Kidney (tissue), 14 donors: ENCODE measurements around the gene NFATC2. TPM values are rescaled to one million over a fixed set of nuclear protein-coding genes. Genes with fewer than 3 reads are reported as not detected.
A peak's percentile ranks its signal among the peaks of the same experiment; 100 is the strongest.

Experiments
- DNase-seq, 5 donors: peaks; one replicate each; pipeline ENCODE4 v3.0.0-alpha.2; 2013 to 2020
- FAIRE-seq: peaks from 2 replicates; lab custom pipeline; 2012; peaks lifted over from hg19 to GRCh38; lab: Jason Lieb, UNC
- H3K27ac ChIP-seq, 2 donors: one replicate each; pipeline ENCODE4 v1.7.0; 2013; ENCODE audit warnings: low read depth in 2 of 2, low read length in 2 of 2, inconsistent platforms in 1 of 2
- H3K27me3 ChIP-seq: one replicate; pipeline ENCODE4 v1.7.1; 2013; ENCODE audit warnings: low read length, inconsistent platforms; ENCODE audit not compliant: control insufficient read depth, insufficient read depth
- H3K36me3 ChIP-seq, 3 donors: one replicate each; pipeline versions ENCODE4 v1.7.0 to v1.7.1; 2013; ENCODE audit warnings: low read length in 3 of 3, control low read depth in 1 of 3, inconsistent platforms in 1 of 3; ENCODE audit not compliant: insufficient read depth in 3 of 3, control insufficient read depth in 2 of 3
- H3K4me1 ChIP-seq, 3 donors: one replicate each; pipeline versions ENCODE4 v1.7.0 to v1.7.1; 2013; ENCODE audit warnings: low read length in 3 of 3, inconsistent platforms in 1 of 3, low read depth in 1 of 3; ENCODE audit not compliant: control insufficient read depth in 2 of 3, insufficient read depth in 2 of 3
- H3K4me3 ChIP-seq, 3 donors: one replicate each; pipeline versions ENCODE4 v1.7.0 to v1.8.1; 2013; ENCODE audit warnings: low read length in 3 of 3, control low read depth in 1 of 3, inconsistent platforms in 1 of 3
- H3K9ac ChIP-seq, 3 donors: one replicate each; pipeline versions ENCODE4 v1.7.0 to v1.7.1; 2013; ENCODE audit warnings: low read length in 3 of 3, control low read depth in 1 of 3, inconsistent platforms in 1 of 3
- H3K9me3 ChIP-seq, 3 donors: one replicate each; pipeline versions ENCODE4 v1.7.0 to v1.7.1; 2013; ENCODE audit warnings: low read length in 3 of 3, control low read depth in 1 of 3, inconsistent platforms in 1 of 3; ENCODE audit not compliant: control insufficient read depth in 2 of 3, insufficient read depth in 1 of 3
- intact Hi-C: fragments of 100-400 bp; cut with DNase I; formaldehyde crosslinking; loops from one replicate; pipeline ENCODE4 v1.11.1; 2022
- polyA plus RNA-seq: library from polyadenylated mRNA; stranded (reverse); fragments of 350-450 nt; fragmentation: Illumina TruSeq; extraction: RNeasy Lipid Tissue Mini Kit (QIAGEN cat#74804); gene quantifications from one replicate; pipeline ENCODE4 v1.2.3, GENCODE V29; 2014; ENCODE audit warnings: low read depth, low replicate concordance; ENCODE audit not compliant: insufficient read depth
- total RNA-seq: library from RNA; stranded (reverse); fragmentation: NEBNext Ultra II Directional; extraction: Animal tissue kit (Norgen Biotek cat#: 25700); gene quantifications from one replicate; pipeline ENCODE4 v1.2.1, GENCODE V29; 2021
- TF ChIP-seq, protein P1 (sequence below): IDR thresholded peaks from 3 replicates; pipeline ENCODE4 v1.5.1; 2012; ENCODE audit warnings: mild to moderate bottlenecking, moderate library complexity, borderline replicate concordance; ENCODE audit not compliant: insufficient read depth; ENCODE audit errors: extremely low read depth
- donor health status: control.
- donor health status: control.
- donor health status: control.
- donor health status: control.
- donor health status: control.
- donor health status: DM: yes; HTN: yes; CAD: no.
- donor health status: Normal renal cell carcinoma (clear cell type).

Gene NFATC2
- total and polyA plus RNA-seq, 2 donors from 2014 or later: 0.73 to 10.5 TPM

DNA sequence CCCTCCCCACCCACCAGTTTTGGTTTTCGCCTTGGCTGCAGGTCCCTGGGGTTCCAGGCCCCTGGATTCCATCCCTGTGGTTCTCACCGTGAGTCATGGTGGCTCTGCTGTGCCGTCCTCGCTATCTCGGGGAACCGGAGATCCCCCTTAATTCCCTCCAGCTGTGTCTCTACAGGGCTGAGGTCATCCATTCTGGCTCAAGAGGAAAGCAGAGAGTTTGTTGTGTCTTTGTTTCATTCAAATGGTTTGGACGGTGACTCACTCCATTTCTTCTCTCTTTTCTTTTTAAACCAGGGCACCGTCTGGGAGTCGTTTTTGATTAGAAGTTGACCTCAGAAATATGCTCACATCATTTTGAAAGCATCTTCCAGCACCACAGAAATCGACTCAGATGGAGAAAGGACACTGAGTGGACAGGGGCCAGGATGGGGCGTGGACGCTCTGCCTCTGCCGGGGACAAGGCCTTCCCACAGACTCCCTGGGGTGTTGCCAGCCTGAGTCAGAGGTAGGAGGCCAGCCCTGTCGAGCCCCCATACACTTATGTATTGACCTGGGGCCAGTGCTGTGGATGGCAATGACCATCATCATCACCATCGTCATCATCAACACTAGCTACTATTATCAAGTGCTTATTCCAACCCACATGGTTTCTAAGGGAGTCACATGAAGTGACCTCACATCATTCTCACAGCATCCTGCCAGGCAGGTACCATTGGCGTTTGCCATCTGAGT is 176.2 kb downstream of the NFATC2 start:
- H3K27ac ChIP-seq: no peak overlapping the region
- DNase-seq: peak in 1 of 5 donors; percentile 83
- H3K4me3 ChIP-seq: no peak overlapping the region
- no peak for FAIRE-seq
- H3K4me1 ChIP-seq: no peaks in the 10 kb centered on the region
- intact Hi-C loops: no loop called here
- H3K9me3 ChIP-seq: peaks cover 0 to 4% (median 0%) of the 10 kb centered on the region in 3 donors
- no peak overlapping the region for H3K9ac ChIP-seq
- TF ChIP-seq, protein P1, sequence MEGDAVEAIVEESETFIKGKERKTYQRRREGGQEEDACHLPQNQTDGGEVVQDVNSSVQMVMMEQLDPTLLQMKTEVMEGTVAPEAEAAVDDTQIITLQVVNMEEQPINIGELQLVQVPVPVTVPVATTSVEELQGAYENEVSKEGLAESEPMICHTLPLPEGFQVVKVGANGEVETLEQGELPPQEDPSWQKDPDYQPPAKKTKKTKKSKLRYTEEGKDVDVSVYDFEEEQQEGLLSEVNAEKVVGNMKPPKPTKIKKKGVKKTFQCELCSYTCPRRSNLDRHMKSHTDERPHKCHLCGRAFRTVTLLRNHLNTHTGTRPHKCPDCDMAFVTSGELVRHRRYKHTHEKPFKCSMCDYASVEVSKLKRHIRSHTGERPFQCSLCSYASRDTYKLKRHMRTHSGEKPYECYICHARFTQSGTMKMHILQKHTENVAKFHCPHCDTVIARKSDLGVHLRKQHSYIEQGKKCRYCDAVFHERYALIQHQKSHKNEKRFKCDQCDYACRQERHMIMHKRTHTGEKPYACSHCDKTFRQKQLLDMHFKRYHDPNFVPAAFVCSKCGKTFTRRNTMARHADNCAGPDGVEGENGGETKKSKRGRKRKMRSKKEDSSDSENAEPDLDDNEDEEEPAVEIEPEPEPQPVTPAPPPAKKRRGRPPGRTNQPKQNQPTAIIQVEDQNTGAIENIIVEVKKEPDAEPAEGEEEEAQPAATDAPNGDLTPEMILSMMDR: no peak
- no peaks in the 10 kb centered on the region for H3K36me3 ChIP-seq
- no peaks in the 10 kb centered on the region for H3K27me3 ChIP-seq

DNA sequence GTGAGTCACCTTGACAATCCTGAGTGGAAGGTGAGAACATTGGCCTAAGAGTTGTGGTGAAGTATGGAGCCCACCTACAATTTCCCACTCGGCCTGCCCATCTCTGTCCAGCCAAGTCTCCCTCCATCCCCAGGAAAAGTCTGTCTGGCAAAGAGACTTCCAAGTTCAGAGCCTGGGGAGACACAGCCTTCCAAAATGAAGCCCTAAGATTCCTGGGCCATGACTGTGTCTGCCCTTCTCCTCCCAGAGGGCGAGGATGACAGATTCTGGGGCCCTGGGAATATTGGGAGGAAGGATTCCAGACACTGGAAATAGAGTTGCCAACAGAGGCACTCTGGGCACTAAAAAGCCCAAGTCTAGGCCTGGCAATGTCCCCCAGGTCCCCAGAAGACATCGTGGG is 176.8 kb downstream of the NFATC2 start:
- Histone ChIP-seq H3K4me3 (no peak overlapping the region), H3K27ac (no peak overlapping the region), H3K36me3 (no peaks in the 10 kb centered on the region), H3K9me3 (peaks cover 0 to 4% (median 0%) of the 10 kb centered on the region in 3 donors), H3K4me1 (no peaks in the 10 kb centered on the region), H3K27me3 (no peaks in the 10 kb centered on the region), H3K9ac (no peak overlapping the region)
- TF ChIP-seq, protein P1: no peak
- DNase-seq: no peak
- intact Hi-C loops: no loop called here
- no peak for FAIRE-seq

DNA sequence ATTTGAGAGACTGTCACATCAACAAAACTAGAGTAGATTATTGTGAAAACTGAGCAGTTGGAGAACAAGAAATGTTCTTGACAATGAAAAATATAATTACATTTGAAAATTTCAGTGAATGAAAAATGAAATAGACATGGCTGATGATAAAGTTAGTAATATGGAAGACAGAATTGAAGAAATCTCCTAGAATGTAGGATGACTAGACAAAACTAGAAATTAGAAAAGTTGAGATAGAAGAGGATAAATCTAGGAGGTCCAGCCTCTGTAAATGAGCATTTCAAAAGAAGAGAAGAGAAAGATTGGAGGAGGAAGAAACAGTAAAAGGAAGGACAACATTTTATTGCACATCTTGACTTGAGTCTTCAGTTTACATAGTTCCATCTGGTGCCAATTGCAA is 178.7 kb downstream of the NFATC2 start:
- no peak overlapping the region for H3K4me3 ChIP-seq
- H3K9ac ChIP-seq: no peak overlapping the region
- DNase-seq: no peak
- no peak for FAIRE-seq
- TF ChIP-seq, protein P1: no peak
- no peaks in the 10 kb centered on the region for H3K4me1 ChIP-seq
- peaks cover 0 to 4% (median 0%) of the 10 kb centered on the region in 3 donors for H3K9me3 ChIP-seq
- no peaks in the 10 kb centered on the region for H3K27me3 ChIP-seq
- H3K27ac ChIP-seq: no peak overlapping the region
- intact Hi-C loops: no loop called here
- H3K36me3 ChIP-seq: no peaks in the 10 kb centered on the region
